ENCODE results near the gene VKORC1. TPM values are rescaled to one million over a fixed set of nuclear protein-coding genes. Genes with fewer than 3 reads are reported as not detected.

The VKORC1 gene
- total and polyA plus RNA-seq, 2 of the 4 experiments (the other 2 are of a cell fraction): 65.2 to 317 TPM

- H3K4me2 ChIP-seq (ENCODE audit: low read depth, low read length): no peak overlapping the region
- no peak overlapping the region for H2AFZ ChIP-seq (replicated peaks; ENCODE audit: low read length, poor library complexity)
- no peak overlapping the region for H3K4ac ChIP-seq (ENCODE audit: low read depth, low read length)
- CTCF ChIA-PET: interaction anchor here (0.8 kb wide), 1 partner anchor 18 kb away, joined by 4 read pairs; the partner anchor contains the start of gene ZNF646
- no peak overlapping the region for H3K14ac ChIP-seq (replicated peaks; ENCODE audit: low read depth, low read length)
- H4K8ac ChIP-seq (ENCODE audit: low read depth in 2 of 2, low read length in 2 of 2): no peak overlapping the region
- no peak overlapping the region for H3K4me3 ChIP-seq (ENCODE audit: insufficient read depth, low read depth, low read length)
- WGBS, 2 experiments (ENCODE audit: extremely low coverage in 2 of 2, insufficient read length in 1 of 2): 60% methylated on average over 1 of the region's 5 CpGs; no CpG with 5 or more reads in 1 of the 2 experiments
- H2AK9ac ChIP-seq (replicated peaks; ENCODE audit: low read depth, low read length, poor library complexity): peak overlapping the region; percentile 90
- no peak overlapping the region for H3K23ac ChIP-seq (ENCODE audit: low read depth, low read length)
- no peak overlapping the region for H2BK15ac ChIP-seq (ENCODE audit: low read depth, low read length)
- dilution Hi-C loops (cut with HindIII; ENCODE audit: low sequenced_read_pairs, unreplicated experiment) (no loop called here), in situ Hi-C loops (cut with MboI; ENCODE audit: low sequenced_read_pairs) (no loop called here), intact Hi-C loops (cut with micrococcal nuclease) (loop anchor here (5.0 kb wide), 1 partner anchor 60 kb away; the partner anchor contains the start of gene STX4)
- H3K27ac ChIP-seq (ENCODE audit: insufficient read depth, low read length): no peak overlapping the region
- no TSS peak for BruUV-seq (replicated peaks)
- H3K9me1 ChIP-seq (ENCODE audit: insufficient read depth, low read length): peaks cover 15% of the 10 kb centered on the region
- H3K18ac ChIP-seq (ENCODE audit: low read depth, low read length): no peak overlapping the region
- H3K36me3 ChIP-seq (ENCODE audit: control insufficient read depth, insufficient read depth, low read length): peaks cover 21% of the 10 kb centered on the region
- no peak overlapping the region; the same call in 1 of the 2 replicates for H2AK5ac ChIP-seq (ENCODE audit: low read depth, low read length)
- H3K27me3 ChIP-seq (ENCODE audit: control insufficient read depth, insufficient read depth, low read length): no peaks in the 10 kb centered on the region
- H2BK20ac ChIP-seq (ENCODE audit: low read depth, low read length): no peak overlapping the region
- ATAC-seq (ENCODE audit: low read depth): no peak
- peaks cover 3% of the 10 kb centered on the region for H3K4me1 ChIP-seq (ENCODE audit: control insufficient read depth, insufficient read depth, low read length)
- H3K79me1 ChIP-seq (ENCODE audit: low read depth in 1 of 2, low read length in 2 of 2): peaks cover 34 to 65% of the 10 kb centered on the region in 2 experiments; a peak in 3 of 4 replicates
- H4K91ac ChIP-seq (ENCODE audit: insufficient read depth, low read depth, low read length): no peak overlapping the region
- POLR2A ChIA-PET (ENCODE audit: unreplicated experiment): no interaction called here
- TF ChIP-seq MAFK (IDR thresholded peaks at IDR 0.05; ENCODE audit: low read depth, low read length) (no peak), FOS (IDR thresholded peaks at IDR 0.05; ENCODE audit: low read depth, low read length) (no peak), MAZ (IDR thresholded peaks at IDR 0.05; ENCODE audit: borderline replicate concordance, low read depth, low read length) (no peak), NFE2L2 (IDR thresholded peaks at IDR 0.05; ENCODE audit: low read depth, low read length) (no peak), CHD1 (IDR thresholded peaks at IDR 0.05; ENCODE audit: low read depth, low read length) (no peak), POLR2A (IDR thresholded peaks at IDR 0.05; ENCODE audit: low read depth, low read length) (no peak), CTCF (conservative IDR thresholded peaks at IDR 0.05; ENCODE audit: low read depth, low read length) (no peak), CEBPB (IDR thresholded peaks at IDR 0.05; ENCODE audit: low read depth, low read length) (no peak), BHLHE40 (IDR thresholded peaks at IDR 0.05; ENCODE audit: low read depth, low read length) (no peak), RAD21 (IDR thresholded peaks at IDR 0.05; ENCODE audit: low read length) (no peak), MXI1 (IDR thresholded peaks at IDR 0.05; ENCODE audit: borderline replicate concordance, low read depth, low read length) (no peak), USF2 (IDR thresholded peaks at IDR 0.05; ENCODE audit: low read depth, low read length) (no peak), SMC3 (IDR thresholded peaks at IDR 0.05; ENCODE audit: low read depth, low read length) (no peak)
- TF ChIP-seq, protein P1, sequence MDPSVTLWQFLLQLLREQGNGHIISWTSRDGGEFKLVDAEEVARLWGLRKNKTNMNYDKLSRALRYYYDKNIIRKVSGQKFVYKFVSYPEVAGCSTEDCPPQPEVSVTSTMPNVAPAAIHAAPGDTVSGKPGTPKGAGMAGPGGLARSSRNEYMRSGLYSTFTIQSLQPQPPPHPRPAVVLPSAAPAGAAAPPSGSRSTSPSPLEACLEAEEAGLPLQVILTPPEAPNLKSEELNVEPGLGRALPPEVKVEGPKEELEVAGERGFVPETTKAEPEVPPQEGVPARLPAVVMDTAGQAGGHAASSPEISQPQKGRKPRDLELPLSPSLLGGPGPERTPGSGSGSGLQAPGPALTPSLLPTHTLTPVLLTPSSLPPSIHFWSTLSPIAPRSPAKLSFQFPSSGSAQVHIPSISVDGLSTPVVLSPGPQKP (IDR thresholded peaks at IDR 0.05; ENCODE audit: borderline replicate concordance, low read depth, low read length): no peak
- H4K20me1 ChIP-seq (ENCODE audit: insufficient read depth, low read length): peaks cover 17% of the 10 kb centered on the region
- H4K5ac ChIP-seq (ENCODE audit: low read depth, low read length): no peak overlapping the region
- no peak overlapping the region for H2BK120ac ChIP-seq (ENCODE audit: low read depth, low read length)
- peak; percentile 55 for DNase-seq
- H3K56ac ChIP-seq (ENCODE audit: extremely low read depth, insufficient read depth, low read length): no peak overlapping the region
- H3K9ac ChIP-seq (ENCODE audit: low read depth, low read length): no peak overlapping the region
- H3K9me3 ChIP-seq (ENCODE audit: control insufficient read depth, insufficient read depth, low read length): no peaks in the 10 kb centered on the region
- no peak overlapping the region for H2BK5ac ChIP-seq (ENCODE audit: low read depth, low read length, poor library complexity, severe bottlenecking)
These were observed 2.3 kb downstream of the VKORC1 start for GRCh38 chr16:31092330-31092729.
